ENCODE measurements around the gene FUCA1. TPM values are rescaled to one million over a fixed set of nuclear protein-coding genes. Genes with fewer than 3 reads are reported as not detected.
A peak's percentile ranks its signal among the peaks of the same experiment; 100 is the strongest.

Gene FUCA1
- polyA plus RNA-seq, 1 donor from 2014 or later = 38.5 TPM

- TF ChIP-seq SMC3 (conservative IDR thresholded peaks at IDR 0.05; ENCODE audit: poor library complexity) = no peak
- TF ChIP-seq, protein P1, sequence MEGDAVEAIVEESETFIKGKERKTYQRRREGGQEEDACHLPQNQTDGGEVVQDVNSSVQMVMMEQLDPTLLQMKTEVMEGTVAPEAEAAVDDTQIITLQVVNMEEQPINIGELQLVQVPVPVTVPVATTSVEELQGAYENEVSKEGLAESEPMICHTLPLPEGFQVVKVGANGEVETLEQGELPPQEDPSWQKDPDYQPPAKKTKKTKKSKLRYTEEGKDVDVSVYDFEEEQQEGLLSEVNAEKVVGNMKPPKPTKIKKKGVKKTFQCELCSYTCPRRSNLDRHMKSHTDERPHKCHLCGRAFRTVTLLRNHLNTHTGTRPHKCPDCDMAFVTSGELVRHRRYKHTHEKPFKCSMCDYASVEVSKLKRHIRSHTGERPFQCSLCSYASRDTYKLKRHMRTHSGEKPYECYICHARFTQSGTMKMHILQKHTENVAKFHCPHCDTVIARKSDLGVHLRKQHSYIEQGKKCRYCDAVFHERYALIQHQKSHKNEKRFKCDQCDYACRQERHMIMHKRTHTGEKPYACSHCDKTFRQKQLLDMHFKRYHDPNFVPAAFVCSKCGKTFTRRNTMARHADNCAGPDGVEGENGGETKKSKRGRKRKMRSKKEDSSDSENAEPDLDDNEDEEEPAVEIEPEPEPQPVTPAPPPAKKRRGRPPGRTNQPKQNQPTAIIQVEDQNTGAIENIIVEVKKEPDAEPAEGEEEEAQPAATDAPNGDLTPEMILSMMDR (IDR thresholded peaks at IDR 0.05; ENCODE audit: poor library complexity, severe bottlenecking) = no peak
- peak; percentile 29 for TF ChIP-seq REST (IDR thresholded peaks at IDR 0.05; ENCODE audit: borderline replicate concordance)
- TF ChIP-seq EP300 (conservative IDR thresholded peaks at IDR 0.05; ENCODE audit: poor library complexity, severe bottlenecking) = peak; percentile 56
- no peak for TF ChIP-seq RAD21 (conservative IDR thresholded peaks at IDR 0.05)
- no peak for TF ChIP-seq EZH2 (IDR thresholded peaks at IDR 0.05; ENCODE audit: borderline replicate concordance, insufficient read depth, low read length, poor library complexity, severe bottlenecking)
- TF ChIP-seq POLR2AphosphoS5 (IDR thresholded peaks at IDR 0.05) = peak; percentile 73
- peak; percentile 64 for TF ChIP-seq TAF1 (IDR thresholded peaks at IDR 0.05; ENCODE audit: low read depth)
- TF ChIP-seq MXI1 (conservative IDR thresholded peaks at IDR 0.05; ENCODE audit: poor library complexity, severe bottlenecking) = peak; percentile 75
- Histone ChIP-seq H3K4me3 (ENCODE audit: low read length) (peak within 1 kb of the TSS; percentile 94), H3F3A (ENCODE audit: insufficient read depth, low read length, poor library complexity, severe bottlenecking) (no peaks in the 10 kb centered on the region), H3K9ac (ENCODE audit: low read length) (peak within 1 kb of the TSS; percentile 86), H3K9me2 (ENCODE audit: insufficient read depth, low read length) (no peaks in the 10 kb centered on the region), H2AFZ (ENCODE audit: low read depth, low read length) (peak within 1 kb of the TSS; percentile 80), H3K27ac (ENCODE audit: low read length) (peak within 1 kb of the TSS; percentile 68), H3K27me3 (ENCODE audit: insufficient read depth, low read depth, low read length) (no peaks in the 10 kb centered on the region), H3K9me3 (ENCODE audit: low read length) (no peaks in the 10 kb centered on the region), H4K20me1 (ENCODE audit: insufficient read depth) (no peaks in the 10 kb centered on the region), H3K36me3 (ENCODE audit: insufficient read depth, low read length) (peaks cover 4% of the 10 kb centered on the region), H3K79me2 (replicated peaks; ENCODE audit: insufficient read depth, low read length) (no peaks in the 10 kb centered on the region), H3K4me2 (ENCODE audit: low read length) (peak within 1 kb of the TSS; percentile 93)
These were observed 67.4 kb downstream of the FUCA1 start, which contains the start of gene GALE for GRCh38 chr1:23800400-23801337. Gene GALE, minus strand, starts transcription at chr1:23800754. Its CDS starts 1,747 bp downstream, at chr1:23799007.

DNA sequence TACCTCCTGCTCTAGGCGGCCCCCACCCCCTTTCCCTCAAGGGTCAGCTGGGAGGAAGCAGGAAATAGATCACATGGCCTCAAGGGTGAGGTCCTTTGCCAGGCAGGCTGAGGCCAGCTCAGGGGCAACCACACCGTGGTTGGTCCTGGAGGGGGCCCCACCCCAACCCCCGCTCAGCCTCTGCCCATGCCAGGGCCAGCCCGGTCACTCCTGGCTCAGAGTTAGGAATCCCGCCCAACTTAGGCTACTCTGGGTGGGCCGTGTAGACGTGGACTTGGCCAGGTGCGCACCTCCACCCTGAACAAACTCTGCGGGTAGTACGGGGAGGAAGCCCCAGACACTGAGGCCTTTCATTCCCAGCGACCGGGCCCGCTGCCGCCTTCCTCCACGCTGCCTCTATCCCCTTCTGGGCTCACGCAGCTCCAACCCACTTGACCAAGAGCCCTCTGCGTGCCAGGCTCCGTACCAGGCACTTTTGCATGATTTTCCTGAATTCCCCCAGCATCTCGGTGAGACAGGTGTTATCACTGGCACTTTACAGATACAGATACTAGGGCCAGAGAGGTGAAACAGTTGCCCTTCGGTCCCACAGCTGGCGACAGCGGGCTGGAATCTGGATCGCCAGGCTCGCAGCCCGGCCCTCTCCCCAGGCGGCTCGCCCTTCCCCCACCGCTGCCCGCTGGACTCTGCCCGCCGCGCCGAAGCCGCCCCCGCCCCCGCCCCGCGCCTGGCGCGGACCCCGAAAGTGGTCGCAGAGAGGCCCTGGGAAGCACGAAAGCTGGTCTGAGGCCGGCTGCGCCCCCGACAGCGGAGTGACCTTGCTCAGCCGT lies 68.3 kb downstream of the FUCA1 start:
- H3K27me3 ChIP-seq (ENCODE audit: insufficient read depth, low read depth, low read length) = no peaks in the 10 kb centered on the region
- peak overlapping the region; percentile 80 for H2AFZ ChIP-seq (ENCODE audit: low read depth, low read length)

More for the DNA sequence above, 68.3 kb downstream of the FUCA1 start:
- no peaks in the 10 kb centered on the region for H3K9me3 ChIP-seq (ENCODE audit: low read length)
- peak overlapping the region; percentile 68 for H3K27ac ChIP-seq (ENCODE audit: low read length)
- TF ChIP-seq POLR2AphosphoS5 (IDR thresholded peaks at IDR 0.05) (no peak), RAD21 (conservative IDR thresholded peaks at IDR 0.05) (no peak), TAF1 (IDR thresholded peaks at IDR 0.05; ENCODE audit: low read depth) (no peak), SMC3 (conservative IDR thresholded peaks at IDR 0.05; ENCODE audit: poor library complexity) (no peak), MXI1 (conservative IDR thresholded peaks at IDR 0.05; ENCODE audit: poor library complexity, severe bottlenecking) (no peak), EP300 (conservative IDR thresholded peaks at IDR 0.05; ENCODE audit: poor library complexity, severe bottlenecking) (no peak), REST (IDR thresholded peaks at IDR 0.05; ENCODE audit: borderline replicate concordance) (no peak), EZH2 (IDR thresholded peaks at IDR 0.05; ENCODE audit: borderline replicate concordance, insufficient read depth, low read length, poor library complexity, severe bottlenecking) (no peak)
- TF ChIP-seq, protein P1 (IDR thresholded peaks at IDR 0.05; ENCODE audit: poor library complexity, severe bottlenecking) = no peak
- no peaks in the 10 kb centered on the region for H4K20me1 ChIP-seq (ENCODE audit: insufficient read depth)
- no peaks in the 10 kb centered on the region for H3K9me2 ChIP-seq (ENCODE audit: insufficient read depth, low read length)
- H3F3A ChIP-seq (ENCODE audit: insufficient read depth, low read length, poor library complexity, severe bottlenecking) = no peaks in the 10 kb centered on the region
- peak overlapping the region; percentile 86 for H3K9ac ChIP-seq (ENCODE audit: low read length)
- peaks cover 4% of the 10 kb centered on the region for H3K36me3 ChIP-seq (ENCODE audit: insufficient read depth, low read length)
- H3K79me2 ChIP-seq (replicated peaks; ENCODE audit: insufficient read depth, low read length) = no peaks in the 10 kb centered on the region
- peak overlapping the region; percentile 94 for H3K4me3 ChIP-seq (ENCODE audit: low read length)
- H3K4me2 ChIP-seq (ENCODE audit: low read length) = peak overlapping the region; percentile 93
